ENCODE measurements around the gene FHIT.

FHIT gene

DNA sequence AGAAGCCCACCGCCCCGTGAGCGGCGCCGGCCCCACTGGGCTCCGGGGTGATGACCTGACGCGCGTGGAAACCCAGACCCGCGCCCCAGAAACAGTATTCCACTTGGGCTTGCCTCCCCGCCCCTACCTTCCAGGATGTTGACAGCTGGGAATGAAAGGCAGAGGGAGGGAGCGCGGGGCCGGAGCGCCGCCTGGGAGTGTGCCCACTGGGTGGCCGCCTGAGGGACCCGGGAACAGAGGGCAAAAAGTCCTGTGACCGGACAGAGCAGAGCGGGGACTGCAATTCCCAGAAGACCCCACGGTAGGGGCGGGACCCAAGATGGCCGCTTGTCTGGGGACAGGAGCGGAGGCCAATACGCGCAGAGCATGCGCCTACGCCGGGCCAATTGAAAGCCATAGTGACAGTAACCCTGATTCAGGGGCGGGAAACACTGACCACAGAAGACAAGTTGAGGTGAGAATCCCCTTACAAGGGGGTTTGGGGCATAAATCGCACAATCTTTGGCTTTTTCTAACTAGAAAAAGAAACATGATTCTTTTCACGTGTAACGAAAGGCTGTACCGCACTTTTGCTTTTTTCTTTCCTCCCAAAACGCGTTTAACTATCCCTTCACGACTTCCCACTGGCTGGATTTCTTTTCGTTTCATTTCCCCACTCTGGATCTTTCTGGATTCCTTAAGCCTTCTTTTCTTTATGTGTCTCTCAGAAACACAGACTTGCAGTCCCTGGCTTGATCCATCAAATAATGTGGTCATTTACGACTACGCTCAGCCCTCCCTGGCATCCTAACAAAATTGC lies at the start of gene FHIT:
Gene FHIT, minus strand, starts transcription at position 279 of the 799 bp plus-strand sequence.
- DNase-seq (ENCODE audit: low read depth): peak; percentile 91

DNA sequence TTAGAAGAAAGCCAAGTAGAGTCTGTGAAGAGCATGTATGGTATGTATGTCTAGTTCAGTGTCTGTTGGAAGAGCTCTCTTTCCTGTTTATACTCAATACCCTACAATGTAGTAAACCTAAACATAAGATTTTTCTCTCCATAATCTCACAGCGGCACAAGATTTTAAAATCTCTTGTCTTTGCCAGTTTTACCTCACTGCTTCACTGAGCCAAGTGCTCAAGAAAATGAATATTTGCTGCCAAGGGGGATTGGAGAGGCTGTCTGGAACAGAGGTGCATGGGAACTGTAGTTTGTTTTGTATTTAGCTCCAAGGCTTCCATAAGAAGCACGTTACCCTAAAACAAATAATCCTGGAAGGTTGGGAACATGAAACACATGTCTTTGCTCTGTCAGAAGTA lies 49.5 kb upstream of the FHIT start:
- DNase-seq (ENCODE audit: low read depth): no peak

DNA sequence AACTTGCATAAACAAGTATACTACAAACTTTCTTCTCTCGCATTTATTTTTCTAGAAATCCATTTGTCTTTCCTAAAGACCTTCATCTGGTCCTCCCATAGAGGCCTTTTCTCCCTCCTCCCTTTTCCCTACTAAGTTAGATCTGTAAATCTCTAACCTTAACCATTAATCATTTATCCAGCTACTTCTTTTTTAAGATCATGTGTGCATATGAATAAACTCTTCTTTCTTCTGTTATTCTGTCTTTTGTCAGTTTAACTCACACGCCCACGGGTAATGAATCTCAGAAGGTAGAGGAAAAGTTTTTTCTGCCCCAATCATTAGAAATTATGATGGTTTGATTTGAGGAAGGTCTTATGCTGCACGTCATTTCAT lies 48.7 kb upstream of the FHIT start:
- DNase-seq (ENCODE audit: low read depth): no peak

DNA sequence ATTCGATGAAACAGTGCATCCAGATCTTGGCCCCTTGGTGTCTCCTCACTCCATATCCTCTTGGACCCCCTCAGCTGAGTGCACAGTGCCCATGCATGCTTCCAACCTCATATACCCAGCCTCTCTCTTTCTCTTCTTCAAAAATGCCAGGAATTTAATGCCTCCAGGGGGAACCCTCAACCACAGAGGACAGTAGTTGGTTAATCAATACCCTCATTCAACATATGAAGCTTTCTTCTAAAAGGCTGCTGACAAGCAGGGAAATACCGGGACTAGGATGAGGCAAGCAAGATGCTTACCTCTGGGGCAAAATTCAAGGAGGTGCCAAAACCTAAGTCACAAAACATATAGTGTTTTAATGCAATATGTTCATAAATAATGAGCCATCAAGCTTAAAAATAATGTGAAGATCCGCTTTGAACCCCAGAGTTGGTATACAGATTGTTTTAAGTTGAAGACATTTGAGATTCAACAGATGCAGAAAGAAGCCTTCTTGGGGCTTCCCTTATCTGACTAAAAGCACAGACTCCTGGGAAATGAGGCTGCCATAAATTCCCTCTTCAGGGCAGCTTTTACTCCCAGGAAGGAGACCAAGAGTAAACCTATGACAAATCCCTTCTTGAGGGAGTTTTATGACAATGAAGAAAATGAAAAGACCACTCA lies 48.2 kb upstream of the FHIT start:
- DNase-seq (ENCODE audit: low read depth): no peak

DNA sequence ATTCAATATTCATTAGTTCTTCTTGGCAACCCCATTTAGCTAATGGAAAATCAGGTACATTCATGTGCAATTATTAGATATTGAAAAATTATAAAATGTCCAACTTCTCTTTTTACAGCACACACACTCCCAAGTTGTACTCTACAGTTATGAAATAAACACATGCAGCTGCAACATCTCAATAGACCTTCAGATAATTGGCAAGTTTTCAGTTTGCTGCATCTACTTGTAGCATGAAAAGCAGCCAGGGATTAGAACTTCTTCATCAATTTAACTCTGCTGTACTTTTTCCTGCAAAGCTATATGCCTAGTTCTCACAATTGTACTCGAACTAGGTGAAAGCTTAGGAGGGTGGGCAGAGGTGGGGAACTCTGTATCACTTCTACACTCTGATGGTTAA lies 46.6 kb upstream of the FHIT start:
- DNase-seq (ENCODE audit: low read depth): no peak

DNA sequence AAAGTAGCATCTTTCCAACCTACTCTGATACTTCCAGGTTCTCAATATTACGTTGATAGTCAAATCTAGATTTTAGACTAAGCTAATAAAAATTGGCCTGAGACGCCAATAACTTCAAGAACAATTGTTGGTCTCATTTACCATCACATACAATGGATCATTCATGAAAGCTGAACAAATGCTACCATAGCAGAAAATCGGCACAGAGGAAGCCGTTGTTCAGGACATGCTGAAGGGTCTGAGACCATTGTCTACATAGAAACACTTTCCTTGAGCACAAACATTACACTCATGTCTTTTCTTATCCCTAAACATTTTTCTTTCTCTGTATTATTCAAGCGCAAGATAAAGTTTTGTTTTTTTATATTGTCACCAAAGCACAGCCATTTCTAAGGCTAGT lies 37.2 kb upstream of the FHIT start:
- no peak for DNase-seq (ENCODE audit: low read depth)

DNA sequence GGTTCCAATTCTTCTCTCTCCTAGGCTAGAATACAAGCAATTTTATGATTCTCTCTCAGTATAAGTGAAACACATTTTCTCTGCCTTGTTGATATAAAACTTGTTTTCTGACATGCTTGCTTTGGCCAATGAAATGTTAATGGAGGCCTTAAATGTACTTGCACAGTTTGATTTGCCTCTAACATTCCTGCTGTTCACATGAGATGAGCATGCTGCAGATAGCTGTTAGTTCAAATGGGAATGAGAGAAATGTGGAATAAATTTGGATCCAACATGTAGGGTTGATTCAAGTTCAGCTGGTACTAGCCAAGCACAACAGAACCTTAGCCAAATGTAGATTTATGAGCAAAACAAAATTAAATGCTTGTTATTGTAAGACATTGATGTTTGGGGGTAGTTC lies 32.6 kb upstream of the FHIT start:
- DNase-seq (ENCODE audit: low read depth): no peak

DNA sequence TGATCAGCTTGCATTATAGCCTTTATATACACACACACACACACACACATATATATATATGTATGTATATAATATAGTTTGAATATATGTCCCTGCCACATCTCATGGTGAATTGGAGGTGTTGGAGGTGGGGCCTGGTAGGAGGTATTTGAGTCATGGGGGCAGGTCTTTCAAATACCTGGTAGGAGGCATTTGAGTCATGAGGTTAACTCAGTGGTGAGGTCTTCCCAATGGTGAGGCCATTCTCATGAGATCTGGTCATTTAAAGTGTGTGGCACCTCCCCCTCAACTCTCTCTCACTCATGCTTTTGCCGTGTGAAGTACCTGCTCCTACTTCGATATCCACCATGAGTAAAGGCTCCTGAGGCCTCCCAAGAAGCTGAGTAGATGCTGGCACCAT lies 27.5 kb upstream of the FHIT start:
- DNase-seq (ENCODE audit: low read depth): no peak

DNA sequence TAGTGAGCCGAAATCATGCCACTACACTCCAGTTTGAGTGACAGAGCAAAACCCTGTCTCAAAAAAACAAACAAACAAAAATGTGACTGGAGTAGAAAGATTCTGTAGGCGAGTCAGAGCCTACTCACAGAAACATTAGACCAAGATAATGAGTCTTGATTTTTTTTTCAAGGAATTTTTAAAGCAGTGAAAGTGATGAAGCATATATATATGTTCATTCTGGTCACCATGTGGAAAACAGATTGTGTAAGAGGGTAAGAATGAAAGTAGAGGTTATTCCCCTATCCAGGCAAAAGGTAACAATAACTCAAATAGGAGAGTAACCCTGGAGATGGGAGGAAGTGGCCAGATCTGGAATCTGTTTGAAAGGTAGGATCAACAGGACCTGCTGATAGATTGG lies 26.2 kb upstream of the FHIT start:
- DNase-seq (ENCODE audit: low read depth): no peak

DNA sequence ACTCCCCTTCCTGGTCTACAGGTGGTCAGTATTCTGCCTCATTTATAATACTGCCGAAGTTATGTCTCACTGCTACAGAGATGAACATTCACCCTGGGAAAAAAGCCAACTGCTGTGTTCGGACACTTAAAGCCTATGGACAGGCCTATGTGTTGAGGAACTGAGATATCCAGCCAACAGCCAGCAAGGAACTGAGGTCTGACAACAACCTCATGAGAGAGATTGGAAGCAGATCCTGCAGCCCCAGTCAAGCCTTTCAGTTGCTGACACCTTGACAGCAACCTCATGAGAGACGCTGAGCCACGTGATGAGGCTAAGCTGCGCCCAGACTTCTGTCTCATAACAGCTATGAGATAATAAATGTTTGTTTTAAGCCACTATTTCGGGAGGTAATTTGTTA lies 18.2 kb upstream of the FHIT start:
- no peak for DNase-seq (ENCODE audit: low read depth)

DNA sequence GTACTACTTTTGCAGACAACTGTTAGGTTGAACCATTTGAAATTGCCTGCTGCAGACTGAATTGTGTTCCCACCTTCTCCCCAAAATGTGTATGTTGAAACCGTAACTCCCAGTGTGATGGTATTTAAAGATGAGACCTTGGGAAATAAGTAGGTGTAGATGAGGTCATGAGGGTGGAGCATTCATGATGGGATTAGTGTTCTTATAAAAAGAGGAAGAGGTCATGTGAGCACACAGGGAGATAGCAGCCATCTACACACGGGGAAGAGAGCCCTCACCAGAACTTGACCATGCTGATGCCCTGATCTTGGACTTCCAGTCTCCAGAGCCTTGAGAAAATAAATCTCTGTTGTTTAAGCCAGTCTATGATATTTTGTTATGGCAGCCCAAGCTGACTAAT lies 17.4 kb upstream of the FHIT start:
- DNase-seq (ENCODE audit: low read depth): no peak

DNA sequence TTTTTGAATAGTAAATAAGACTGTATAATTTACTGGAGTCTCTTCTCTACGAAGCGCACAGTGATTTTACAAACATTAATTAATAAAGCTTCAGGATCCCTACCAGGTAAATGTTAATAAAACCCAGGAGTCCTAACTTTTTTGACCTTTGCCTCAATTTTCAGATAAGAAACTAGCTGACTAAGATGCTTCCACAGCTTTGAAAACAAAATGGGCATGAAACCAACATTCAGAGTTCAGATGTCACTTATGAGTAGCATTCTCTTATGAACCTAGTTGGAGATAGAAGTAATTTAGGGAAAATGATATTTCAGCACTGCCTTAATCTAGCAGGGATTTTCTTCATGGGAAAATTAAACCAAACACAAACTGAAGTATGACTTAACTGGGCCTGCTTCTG lies 13.0 kb upstream of the FHIT start:
- no peak for DNase-seq (ENCODE audit: low read depth)

DNA sequence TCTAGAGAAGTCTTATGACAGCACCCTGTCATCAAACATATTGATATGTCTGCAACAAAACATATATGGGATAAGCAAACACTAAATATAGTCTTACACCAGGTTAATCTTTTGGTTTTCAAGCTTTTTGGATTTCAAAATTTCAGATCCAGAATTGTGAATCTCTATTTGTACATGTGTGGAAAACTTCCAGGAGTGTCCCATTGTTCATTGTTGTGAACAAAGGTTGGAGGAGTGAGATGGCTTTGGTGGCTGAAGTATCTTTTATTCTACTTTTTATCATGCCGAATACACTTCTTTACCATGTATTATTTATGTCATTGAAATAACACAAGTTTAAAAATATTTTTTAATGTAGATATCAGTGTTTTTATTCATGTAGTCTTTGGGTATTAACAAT lies 5.9 kb upstream of the FHIT start:
- DNase-seq (ENCODE audit: low read depth): no peak

DNA sequence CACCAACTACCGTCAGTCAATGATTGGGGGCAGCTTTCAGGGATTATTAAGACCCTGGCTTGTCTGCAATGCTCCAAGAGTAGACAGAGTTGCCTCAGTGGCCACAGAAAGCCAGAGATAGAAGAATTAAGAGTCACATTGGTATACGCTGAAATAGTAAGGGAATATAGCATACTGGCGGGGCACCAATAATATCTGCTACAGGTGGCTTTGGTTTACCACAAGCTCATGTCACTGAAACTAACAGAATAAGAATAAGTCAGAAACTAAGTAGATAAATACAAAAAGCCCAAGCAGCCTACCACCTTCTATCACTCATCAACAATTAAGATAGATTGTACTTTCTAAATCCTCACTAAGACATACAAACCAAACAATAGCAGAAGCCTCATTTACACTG lies 2.5 kb upstream of the FHIT start:
- DNase-seq (ENCODE audit: low read depth): no peak

DNA sequence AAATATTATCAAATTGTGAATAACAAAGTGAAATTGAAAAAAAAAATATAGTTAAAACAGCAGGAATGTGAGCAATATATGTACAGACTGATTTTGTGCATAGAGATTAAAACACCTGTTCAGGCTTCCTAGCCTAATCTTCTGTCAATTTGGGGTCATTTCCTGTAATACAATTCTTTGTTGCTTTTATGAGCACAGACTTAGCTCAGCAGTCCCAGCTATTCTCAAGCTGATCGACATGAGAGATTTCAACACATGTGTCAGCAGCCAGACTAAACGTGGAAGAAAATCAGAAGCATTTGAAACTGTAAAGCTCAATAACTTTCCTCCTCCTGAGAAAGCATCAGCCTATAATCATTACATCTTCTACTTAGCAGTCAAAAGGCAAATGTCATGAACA lies 1.6 kb upstream of the FHIT start:
- DNase-seq (ENCODE audit: low read depth): no peak

DNA sequence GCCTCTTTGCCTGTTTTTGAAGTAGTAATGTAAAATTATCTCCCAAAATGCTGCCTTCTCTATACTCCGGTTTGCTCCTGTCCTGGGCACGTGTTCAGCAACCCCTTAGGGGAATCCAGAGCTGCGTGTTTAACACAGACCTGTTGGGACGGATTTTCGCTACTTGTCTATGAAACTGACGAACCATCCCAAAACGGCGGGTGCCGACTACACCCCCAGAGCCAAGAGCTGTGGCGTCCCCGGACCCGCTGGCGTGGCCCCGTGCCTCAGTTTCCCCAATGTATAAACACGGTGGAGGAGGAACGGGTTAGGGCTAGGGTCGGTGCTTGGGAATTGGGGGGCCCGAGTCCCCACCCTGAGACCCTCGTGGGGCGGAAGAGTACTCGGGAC lies 473 bp downstream of the FHIT start:
- peak; percentile 3 for DNase-seq (ENCODE audit: low read depth)

DNA sequence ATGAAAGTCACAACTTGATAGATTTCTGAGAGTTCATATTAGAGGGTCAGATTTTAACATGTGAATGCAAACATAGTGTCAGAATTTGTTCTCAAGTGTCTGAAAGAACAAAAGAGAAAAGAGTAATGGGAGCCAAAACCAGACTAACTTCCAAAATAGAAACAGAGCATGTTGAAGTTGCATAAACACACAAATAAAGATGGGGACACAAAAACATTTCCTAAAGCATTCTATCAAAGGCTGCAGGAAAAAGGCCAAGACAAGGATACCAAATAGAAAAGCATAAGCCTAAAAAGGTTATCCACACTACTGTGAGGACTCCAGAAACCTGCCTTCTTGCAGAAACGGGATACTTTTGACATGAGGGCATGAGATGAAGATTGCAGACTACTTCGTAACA lies 2.8 kb downstream of the FHIT start:
- no peak for DNase-seq (ENCODE audit: low read depth)

DNA sequence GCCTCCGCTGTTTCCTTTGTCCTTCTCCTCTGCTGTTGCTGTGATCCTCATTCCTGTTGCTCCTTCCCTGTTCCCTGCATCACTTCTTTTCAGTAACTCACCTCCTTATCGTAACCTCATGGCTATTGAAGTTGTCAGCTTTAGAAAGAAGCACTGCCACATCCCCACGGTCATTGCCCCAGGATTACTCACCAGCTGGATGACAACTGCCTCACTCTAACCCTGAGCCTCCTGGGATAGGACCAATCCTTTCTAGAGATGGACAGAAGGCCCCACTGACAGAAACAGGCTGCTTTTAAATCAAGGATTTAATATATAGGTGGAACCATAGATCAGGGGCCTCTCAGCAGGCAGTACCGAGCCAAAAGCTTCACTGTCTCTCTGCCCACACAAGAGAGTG lies 4.1 kb downstream of the FHIT start:
- DNase-seq (ENCODE audit: low read depth): no peak

DNA sequence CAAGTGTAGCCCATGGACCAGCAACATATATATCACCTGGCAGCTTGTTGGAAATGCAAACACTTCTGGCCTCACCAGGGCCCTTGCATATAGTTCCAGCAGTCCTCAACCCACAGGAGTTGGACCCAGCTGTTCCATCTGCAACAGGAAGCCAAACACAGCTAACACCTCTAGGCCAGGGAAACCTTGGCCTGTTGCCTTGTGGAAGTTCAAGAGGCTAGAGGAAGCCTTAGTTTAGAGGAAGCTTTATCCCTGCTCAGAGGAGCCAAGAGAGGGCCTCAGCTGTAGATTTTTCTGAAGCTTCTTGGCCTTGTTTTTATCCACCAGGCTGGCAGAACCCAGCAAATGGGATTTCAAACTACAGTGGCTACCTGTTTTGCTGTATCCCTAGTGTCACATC lies 11.4 kb downstream of the FHIT start:
- no peak for DNase-seq (ENCODE audit: low read depth)

DNA sequence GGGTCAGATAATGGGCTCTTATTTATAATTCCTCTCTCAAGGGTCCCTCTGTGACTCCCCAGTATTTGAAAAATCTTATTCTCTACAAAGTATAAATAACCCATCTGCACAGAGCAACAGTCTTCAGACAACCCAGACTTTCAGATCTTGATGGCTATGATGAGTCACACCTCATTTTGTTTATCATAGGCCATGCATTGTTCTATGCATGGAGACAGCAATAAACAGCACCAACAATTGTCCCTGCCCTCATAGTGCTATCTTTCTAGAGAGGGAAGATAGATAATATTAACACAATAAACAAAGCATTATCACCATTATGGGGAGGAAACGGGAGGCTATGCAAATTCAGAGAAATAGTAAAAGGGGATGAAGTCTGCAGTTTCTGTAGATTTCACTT lies 13.4 kb downstream of the FHIT start:
- DNase-seq (ENCODE audit: low read depth): no peak

DNA sequence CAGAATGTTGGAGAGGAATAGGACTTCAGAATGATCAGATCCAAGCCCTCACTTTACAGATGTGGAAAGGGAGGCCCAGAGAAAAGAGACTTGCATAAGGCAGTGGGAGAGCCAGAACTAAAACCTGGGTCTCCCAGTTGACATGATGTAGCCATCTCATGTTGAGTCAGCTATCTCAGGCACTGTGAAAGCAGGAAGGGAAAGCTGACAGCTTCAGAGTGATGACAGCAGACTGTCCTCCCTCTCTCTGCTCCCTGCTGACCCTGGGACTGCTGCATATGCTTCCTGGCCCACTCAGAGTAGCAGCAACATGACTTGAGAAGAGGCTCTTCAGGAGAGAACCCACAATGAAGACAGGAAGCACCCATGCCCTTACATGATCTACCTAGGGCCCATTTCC lies 14.7 kb downstream of the FHIT start:
- no peak for DNase-seq (ENCODE audit: low read depth)

DNA sequence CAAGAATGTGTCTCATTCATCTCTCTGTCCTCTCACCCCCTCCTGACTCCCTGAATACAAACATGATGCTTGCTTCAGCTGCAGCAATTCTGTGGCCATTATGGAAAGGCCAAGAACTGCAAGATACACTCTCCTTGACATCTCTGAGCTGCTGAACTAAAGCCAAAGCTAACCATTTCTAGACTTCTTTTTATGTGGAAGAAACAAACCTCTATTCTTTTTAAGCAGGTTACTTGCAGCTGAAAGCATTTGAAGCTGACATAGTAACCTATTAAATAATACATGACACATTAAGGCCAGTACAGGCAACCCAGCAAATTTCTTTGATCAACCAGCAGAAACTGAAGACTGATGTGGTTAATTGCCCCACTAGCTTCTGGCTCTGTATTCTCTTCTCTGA lies 17.5 kb downstream of the FHIT start:
- DNase-seq (ENCODE audit: low read depth): no peak

DNA sequence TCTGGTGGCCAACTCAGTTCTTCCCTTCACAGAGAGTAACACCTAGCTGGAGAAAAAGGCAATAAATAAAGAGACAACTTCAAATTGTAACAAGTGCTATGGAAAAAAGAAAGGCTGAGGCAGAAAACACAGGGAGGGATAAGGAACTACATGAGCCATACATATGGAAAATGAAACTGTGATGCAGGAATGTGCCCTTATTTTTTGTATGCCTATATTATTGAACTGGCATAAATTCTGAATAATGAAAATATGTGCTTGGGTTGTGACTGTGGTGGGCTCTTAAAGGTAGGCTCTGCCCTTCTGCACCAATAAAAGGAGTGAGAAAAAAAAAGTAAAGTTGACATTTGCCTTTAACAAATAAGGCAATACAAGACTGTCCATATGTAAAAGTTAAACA lies 19.6 kb downstream of the FHIT start:
- DNase-seq (ENCODE audit: low read depth): no peak

DNA sequence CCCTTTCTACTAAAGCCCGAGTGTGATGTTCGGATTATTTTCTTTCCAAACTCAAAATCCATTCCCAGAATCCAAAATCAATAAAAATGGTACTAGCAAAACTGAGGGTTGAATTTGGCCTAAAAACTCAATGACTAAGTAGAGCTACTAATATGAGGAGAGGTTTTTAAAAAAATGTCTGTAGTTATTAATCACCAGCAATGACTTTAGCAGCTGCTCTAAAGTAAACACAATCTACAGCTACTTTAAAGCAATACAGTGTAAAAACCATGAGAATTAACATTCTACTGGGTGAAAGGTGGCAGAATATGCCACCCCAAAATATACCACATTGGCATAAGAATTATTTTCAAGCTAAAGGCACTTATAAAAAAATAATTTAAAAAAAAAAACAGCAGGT lies 23.5 kb downstream of the FHIT start:
- DNase-seq (ENCODE audit: low read depth): no peak
